CD4-positive, alpha-beta T cell treated with Interleukin-1 beta for 1 hour (primary cell): Measurements from ENCODE around the gene ABLIM2.

Experiments used
- DNase-seq, 2 donors: peaks; one replicate each; pipeline ENCODE4 v3.0.0-alpha.2; 2020 to 2022

Gene ABLIM2

GRCh38 chr4:8192748-8193738 lies 34.4 kb upstream of the ABLIM2 start:
- peak; percentile 27 to 66 for DNase-seq

GRCh38 chr4:8191136-8191747 lies 32.6 kb upstream of the ABLIM2 start:
- DNase-seq = peak in 1 of 2 donors; percentile 59

GRCh38 chr4:8189551-8190466 lies 31.2 kb upstream of the ABLIM2 start:
- no peak for DNase-seq

GRCh38 chr4:8188743-8189550 lies 30.3 kb upstream of the ABLIM2 start:
- no peak for DNase-seq

- DNase-seq = no peak
Observed at GRCh38 chr4:8188085-8188484, 29.5 kb upstream of the ABLIM2 start.

- no peak for DNase-seq
Observed at GRCh38 chr4:8185930-8186329, 27.3 kb upstream of the ABLIM2 start.

GRCh38 chr4:8185295-8185694 lies 26.7 kb upstream of the ABLIM2 start:
- DNase-seq = no peak

GRCh38 chr4:8184061-8184460 lies 25.4 kb upstream of the ABLIM2 start:
- no peak for DNase-seq

GRCh38 chr4:8182858-8183725 lies 24.5 kb upstream of the ABLIM2 start:
- no peak for DNase-seq

- DNase-seq = no peak
Observed at GRCh38 chr4:8182294-8182693, 23.7 kb upstream of the ABLIM2 start.

- DNase-seq = no peak
Observed at GRCh38 chr4:8181844-8182243, 23.2 kb upstream of the ABLIM2 start.

GRCh38 chr4:8181119-8181518 lies 22.5 kb upstream of the ABLIM2 start:
- no peak for DNase-seq

GRCh38 chr4:8180310-8181093 lies 21.9 kb upstream of the ABLIM2 start:
- DNase-seq = no peak

- DNase-seq = no peak
Observed at GRCh38 chr4:8179771-8180170, 21.2 kb upstream of the ABLIM2 start.

GRCh38 chr4:8179074-8179473 lies 20.5 kb upstream of the ABLIM2 start:
- DNase-seq = no peak

GRCh38 chr4:8177956-8178355 lies 19.3 kb upstream of the ABLIM2 start:
- no peak for DNase-seq

GRCh38 chr4:8177552-8177951 lies 18.9 kb upstream of the ABLIM2 start:
- DNase-seq = no peak

GRCh38 chr4:8176547-8177399 lies 18.2 kb upstream of the ABLIM2 start:
- peak; percentile 44 to 62 for DNase-seq

- no peak for DNase-seq
Observed at GRCh38 chr4:8175686-8176085, 17.1 kb upstream of the ABLIM2 start.
